Activated naive CD4-positive, alpha-beta T cell treated with anti-CD3 and anti-CD28 coated beads, Interleukin-2, amount 50 U/mL, for 16 hours (primary cell): ENCODE results near the gene KYNU.

Experiments
- DNase-seq: peaks from one replicate; pipeline ENCODE4 v3.0.0-alpha.2; 2020

KYNU gene

DNA sequence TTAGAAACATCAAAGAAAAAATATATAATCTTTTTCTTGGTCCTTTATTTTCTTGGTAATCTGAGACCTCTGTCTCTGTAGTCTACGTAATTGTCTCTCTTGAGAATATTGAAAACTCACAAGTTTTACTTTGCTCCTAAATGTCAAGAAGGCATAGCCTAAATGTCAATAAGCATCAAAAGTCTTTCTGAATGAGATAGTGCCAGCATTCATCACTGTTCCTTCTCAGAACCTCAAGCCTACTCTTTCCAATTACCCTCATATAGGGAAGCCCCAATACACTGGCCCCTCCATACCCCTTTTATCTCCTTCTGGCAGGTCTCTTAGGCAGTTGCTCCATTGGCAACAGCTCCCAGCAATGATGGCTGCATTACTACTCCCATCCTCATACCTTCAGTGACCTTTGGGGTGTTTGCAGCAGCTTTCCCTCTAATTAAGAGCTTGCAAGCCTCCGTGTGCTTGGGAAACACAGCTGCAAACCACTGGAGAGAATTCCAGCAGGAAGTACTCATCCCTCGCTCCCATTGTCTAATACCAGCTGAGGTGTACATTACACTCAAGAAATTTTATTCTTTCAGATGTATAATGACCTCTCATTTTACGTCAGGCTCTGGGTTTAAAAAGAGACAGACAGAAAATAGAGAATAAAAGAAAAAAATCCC, 95.8 kb downstream of the KYNU start:
- no peak for DNase-seq

GRCh38 chr2:142973822-142974207, 96.4 kb downstream of the KYNU start:
- no peak for DNase-seq

- no peak for DNase-seq
Observed at GRCh38 chr2:142974288-142975024, 97.0 kb downstream of the KYNU start.

- DNase-seq, result no peak
Observed at GRCh38 chr2:142975239-142975638, 97.8 kb downstream of the KYNU start.

GRCh38 chr2:142980246-142981068, 103.0 kb downstream of the KYNU start:
- DNase-seq, result no peak

GRCh38 chr2:142981069-142981378, 103.6 kb downstream of the KYNU start:
- no peak for DNase-seq

DNA sequence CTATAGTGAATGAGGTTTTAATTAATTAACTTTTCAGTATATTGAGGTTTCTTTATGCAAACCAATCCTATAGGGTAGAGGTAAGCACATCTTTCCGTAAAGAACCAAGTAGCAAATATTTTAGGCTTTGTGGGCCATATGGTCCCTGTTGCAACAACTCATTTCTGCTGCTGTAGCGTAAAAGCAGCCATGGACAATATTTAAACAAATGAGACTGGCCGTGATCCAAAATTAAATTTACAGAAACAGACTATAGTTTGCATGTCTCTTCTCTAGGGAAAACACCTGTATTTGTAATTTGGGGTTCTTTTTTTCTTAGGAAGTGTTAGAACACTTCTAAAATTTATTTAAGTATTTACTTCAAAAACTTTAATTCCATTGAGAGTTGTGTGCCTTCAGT, 104.3 kb downstream of the KYNU start:
- no peak for DNase-seq

DNA sequence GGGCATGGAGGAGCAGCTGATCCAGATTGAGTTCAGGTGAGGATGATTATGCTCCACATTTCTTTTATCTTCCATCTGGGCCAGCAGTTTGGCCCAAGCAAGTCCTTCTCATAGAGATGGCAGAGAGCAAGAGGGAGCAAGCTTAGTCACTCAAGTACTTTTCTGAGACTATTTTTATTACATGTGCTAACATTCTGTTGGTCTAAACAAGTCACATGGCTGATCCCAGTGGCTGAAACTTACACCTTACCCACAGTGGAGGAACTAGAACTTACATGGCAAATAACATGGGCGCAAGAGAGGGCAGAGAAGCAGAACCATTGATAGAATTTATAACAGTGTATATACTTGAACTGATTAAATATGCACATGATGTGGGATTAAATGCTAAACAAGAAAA, 105.7 kb downstream of the KYNU start:
- DNase-seq, result no peak

- no peak for DNase-seq
Observed at GRCh38 chr2:142984657-142985056, 107.2 kb downstream of the KYNU start.

DNA sequence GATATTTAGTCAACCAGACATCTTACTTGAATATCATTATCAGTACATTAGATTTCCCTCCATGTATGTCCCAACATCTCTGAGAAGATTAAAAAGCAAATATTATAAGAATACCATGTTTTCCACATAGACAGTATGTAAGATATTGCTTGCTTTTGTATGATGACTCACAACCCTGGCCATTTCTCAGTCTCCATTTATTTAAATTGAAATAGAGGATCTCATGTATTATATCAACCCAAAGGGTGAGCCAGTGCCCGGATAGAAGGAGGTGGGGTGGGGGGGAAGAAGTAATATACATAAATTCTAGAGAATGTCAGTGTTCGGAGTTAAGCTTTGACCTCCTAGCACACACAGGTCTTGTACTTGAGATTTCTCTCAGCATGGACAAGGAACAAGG, 109.6 kb downstream of the KYNU start:
- no peak for DNase-seq

- DNase-seq, result no peak
Observed at GRCh38 chr2:142989273-142990204, 112.1 kb downstream of the KYNU start.

DNA sequence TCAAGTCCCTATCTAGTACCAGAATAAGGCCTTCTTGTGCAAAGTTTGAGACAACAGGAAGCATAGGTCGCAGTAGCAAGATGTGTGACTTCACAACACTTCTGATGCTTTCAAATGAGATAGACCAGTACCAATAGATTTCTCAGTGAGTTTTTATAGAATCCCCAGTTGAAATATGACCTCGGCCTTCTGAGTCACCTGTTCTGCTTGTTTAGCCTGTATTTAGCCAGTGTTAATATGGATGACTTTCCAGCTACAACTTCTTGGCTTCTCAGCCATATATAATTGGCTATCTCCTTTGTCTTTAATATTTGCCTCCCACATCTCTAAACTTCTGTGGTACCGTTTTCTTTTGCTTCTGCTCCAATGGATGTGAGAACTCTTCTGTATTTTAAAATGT, 113.8 kb downstream of the KYNU start:
- no peak for DNase-seq

DNA sequence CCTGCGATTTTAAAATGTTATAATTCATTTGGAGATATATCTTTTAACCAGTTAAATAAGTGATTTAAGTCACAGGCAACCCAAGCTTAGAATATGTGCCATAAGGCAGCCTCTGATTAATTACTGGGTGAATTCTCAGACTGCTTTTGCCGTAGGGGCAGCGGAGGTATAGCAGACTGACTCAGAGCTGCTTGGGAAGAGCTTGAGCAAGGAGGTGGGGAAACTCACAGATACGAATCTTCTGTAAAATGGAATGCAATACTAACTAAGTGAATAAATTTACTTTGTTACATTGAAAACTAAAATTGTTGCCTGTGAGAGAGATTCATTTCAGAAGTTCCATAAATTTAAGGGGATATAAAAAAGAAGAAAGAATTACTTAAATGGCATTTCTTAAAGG, 115.4 kb downstream of the KYNU start:
- no peak for DNase-seq

DNA sequence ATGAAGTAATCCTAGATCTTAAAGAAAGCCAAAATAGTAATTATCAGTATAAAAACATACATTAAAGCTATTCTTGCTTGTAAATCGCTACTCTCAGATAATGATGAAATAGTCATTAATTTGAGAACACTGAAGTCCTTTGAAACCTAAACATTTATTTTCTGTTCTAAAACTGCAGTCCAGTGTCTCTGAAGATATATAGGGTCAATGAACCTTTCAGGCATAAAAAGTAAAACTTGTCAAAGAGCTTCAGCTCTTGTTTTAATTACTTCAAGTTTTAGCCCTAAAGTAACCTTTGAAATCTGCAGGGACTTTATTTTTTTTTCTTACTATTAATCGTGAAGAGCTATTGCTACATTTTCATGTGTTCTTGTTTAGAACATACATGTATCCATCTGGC, 116.3 kb downstream of the KYNU start:
- no peak for DNase-seq

GRCh38 chr2:142994665-142995064, 117.2 kb downstream of the KYNU start:
- no peak for DNase-seq

DNA sequence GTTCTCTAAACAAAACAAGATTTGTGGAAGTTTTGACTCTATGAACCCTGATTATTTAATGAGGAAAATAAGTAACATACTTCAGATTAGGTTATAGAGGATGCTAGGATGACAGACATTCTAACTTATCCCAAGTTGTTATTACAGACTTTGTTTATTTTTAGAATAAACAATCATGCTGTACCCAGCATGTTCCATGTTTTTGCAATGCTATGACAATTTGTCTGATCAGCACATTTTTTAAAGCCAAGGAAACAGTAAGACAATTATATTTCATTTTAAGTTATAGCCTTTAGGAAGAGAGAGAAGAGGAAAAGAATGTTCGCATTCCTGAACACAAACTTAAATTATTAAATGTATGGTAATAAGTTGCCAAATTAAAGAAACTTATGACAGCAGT, 119.8 kb downstream of the KYNU start:
- DNase-seq, result no peak

DNA sequence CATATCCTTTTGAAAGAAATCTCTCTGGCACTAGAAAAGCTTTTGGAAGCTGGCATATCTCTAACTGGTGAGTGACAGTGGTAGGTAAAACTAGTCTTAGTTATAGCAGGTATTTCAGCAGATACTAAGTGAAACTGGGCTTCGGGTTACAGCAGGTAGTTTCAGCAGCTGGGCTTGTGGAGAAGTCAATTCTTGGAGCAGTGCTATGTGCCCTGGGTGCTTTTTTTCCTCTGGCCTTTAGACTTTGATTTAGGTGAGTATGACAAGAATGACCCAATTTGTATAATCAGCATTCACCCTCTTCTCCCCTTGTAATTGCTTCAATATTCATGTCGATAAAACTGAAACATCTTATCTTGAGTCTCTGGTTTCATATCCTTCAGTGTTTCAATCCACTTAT, 123.1 kb downstream of the KYNU start:
- no peak for DNase-seq

GRCh38 chr2:143001501-143001900, 124.0 kb downstream of the KYNU start:
- DNase-seq, result no peak

DNA sequence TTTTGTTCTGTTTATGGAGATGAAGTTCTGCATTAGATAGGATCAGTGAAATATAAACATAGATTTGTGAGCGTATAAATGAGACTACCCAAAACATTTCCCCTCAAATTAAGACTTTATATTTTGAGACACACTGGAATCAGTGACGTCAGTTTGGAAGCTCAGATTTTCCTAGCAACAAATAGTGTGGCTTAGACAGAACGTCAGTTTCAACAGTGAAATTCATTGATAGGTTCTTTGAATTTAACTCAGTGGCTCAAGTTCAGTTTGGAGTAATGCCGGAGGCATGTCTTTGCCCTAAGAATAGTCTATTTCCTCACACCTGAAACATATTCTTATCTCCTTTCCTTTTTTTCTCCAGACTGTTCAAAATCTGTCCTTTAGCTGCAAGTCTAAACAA, 138.2 kb downstream of the KYNU start:
- no peak for DNase-seq

DNA sequence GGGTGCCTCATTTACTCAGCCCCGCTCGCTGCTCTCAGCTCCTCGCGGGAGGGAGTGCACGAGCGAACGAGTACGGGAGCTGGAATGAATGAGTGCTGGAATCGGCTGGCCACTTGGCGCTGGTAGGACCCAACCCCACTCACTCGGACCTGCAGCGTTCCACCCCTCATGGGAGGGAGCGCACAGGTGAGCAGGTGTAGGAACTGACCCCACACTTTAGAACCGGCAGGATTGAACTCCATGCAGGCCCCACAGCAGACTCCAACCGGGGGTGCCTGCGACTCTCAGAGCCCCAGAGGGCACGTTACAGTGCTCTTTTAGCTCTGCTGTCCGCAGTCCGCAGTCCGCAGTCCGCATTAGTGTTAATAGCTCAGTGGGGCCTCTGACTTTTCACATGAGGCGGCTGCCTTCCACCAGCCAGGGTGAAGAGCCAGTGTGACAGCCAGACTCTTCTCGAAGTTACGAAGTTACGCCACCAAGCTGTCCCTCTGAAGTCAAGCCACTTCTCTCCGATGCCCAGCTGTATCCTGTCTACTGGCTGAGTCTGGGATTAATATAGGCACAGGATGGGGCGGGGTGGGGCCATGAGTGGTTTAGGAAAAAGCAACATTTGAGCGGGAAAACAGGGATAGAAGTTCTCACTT, 149.1 kb downstream of the KYNU start:
- no peak for DNase-seq

- DNase-seq, result no peak
Observed at GRCh38 chr2:143029141-143029540, 151.7 kb downstream of the KYNU start.

DNA sequence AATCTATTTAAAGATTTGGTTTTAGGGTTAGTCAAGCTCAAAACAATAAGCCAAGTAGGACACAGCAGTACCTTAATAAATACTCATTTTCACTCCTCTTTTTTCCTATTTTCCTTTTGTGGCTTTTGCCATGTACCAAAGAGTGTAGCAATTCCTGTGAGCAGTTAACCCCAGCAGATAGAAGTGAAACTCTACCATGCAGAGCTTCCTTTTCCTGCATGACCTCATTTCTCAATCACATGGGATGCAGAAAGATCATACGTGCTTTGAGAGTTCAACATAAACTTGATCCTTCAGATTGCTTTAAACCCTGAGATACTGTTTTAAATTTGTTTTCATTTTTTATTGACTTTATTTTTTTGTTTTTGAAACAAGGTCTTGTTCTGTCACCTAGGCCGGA, 152.7 kb downstream of the KYNU start:
- DNase-seq, result no peak
